Upper lobe of left lung (tissue), 4 donors: Measurements from ENCODE around the gene OLFML1.

Experiments used
- POLR2A ChIP-seq, 4 donors: fragments of 450-650 bp; IDR thresholded peaks; one replicate each; pipeline ENCODE4 v1.5.1; 2016 to 2017; ENCODE audit warnings: antibody characterized with exemption in 4 of 4, mild to moderate bottlenecking in 2 of 4
- POLR2AphosphoS5 ChIP-seq, 2 donors: sonication (generic); formaldehyde crosslinking; IDR thresholded peaks; one replicate each; pipeline ENCODE4 v1.5.1; 2017; ENCODE audit warnings: antibody characterized with exemption in 2 of 2
- TF ChIP-seq, protein P1 (sequence below), 6 experiments: fragments of 450-650 bp in 4 of 6; fragments of 200-600 bp in 2 of 6; sonication (generic) in 2 of 6; IDR thresholded peaks; one replicate each; pipeline ENCODE4 v1.5.1; 2016 to 2019; ENCODE audit warnings: antibody characterized with exemption in 6 of 6

DNA sequence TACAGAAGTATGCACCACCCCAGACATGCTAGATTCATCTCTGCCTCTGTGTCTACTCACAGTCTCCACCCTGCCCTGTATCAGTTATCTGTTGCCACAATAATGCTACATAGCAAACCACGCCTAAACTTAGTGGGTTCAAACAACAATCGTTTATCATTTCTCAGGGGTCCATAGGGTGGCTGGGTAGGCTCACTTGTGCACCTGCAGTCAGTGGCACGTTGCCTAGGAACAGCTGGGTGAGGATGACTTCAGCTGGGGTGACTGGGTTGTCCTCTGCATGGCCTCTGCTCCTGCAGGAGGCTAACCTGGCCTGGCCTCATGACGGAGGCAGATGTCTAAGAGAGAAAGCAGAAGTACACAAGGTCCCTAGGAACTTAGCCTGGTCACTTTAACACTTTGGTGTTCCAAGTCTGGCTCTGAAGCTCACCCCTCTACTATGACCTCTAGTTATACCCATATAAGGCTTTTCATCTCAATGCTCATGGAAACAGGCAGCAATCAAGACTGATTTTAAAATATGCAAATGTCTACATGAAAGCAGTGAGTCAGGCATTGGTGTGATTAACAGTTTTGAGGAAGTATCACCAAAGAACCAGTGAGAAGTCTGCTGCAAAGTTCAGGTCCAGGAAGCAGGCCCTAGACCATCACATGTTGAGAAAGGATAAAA lies 10.7 kb downstream of the OLFML1 start:
- TF ChIP-seq, protein P1, sequence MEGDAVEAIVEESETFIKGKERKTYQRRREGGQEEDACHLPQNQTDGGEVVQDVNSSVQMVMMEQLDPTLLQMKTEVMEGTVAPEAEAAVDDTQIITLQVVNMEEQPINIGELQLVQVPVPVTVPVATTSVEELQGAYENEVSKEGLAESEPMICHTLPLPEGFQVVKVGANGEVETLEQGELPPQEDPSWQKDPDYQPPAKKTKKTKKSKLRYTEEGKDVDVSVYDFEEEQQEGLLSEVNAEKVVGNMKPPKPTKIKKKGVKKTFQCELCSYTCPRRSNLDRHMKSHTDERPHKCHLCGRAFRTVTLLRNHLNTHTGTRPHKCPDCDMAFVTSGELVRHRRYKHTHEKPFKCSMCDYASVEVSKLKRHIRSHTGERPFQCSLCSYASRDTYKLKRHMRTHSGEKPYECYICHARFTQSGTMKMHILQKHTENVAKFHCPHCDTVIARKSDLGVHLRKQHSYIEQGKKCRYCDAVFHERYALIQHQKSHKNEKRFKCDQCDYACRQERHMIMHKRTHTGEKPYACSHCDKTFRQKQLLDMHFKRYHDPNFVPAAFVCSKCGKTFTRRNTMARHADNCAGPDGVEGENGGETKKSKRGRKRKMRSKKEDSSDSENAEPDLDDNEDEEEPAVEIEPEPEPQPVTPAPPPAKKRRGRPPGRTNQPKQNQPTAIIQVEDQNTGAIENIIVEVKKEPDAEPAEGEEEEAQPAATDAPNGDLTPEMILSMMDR (IDR thresholded peaks at IDR 0.05): no peak
- no peak for TF ChIP-seq POLR2A (IDR thresholded peaks at IDR 0.05)
- no peak for TF ChIP-seq POLR2AphosphoS5 (IDR thresholded peaks at IDR 0.05)
